K562 (cell line): ENCODE data around the gene CDH12. TPM values are rescaled to one million over a fixed set of nuclear protein-coding genes. Genes with fewer than 3 reads are reported as not detected.

Experiments used
- ATAC-seq: fragments of 200-7000 bp; cut with Tn5 transposase; 3 replicates; pipeline ENCODE4 v1.9.1; 2020; ENCODE audit warnings: moderate library complexity
- BruUV-seq: library from RNA; stranded (reverse); fragments of 400-500 nt; replicated peaks from 2 replicates; lab custom pipeline; 2021; lab: Mats Ljungman, UMichigan
- CTCF ChIA-PET: fragments of 300-600 bp; formaldehyde crosslinking; extraction: SDS; loops from one replicate; lab custom pipeline; 2021; ENCODE audit warnings: low intra/inter-chr PET ratio; lab: Yijun Ruan, JAX
- POLR2A ChIA-PET: fragments of 300-600, 350-650 bp; sonication (Branson Sonifier 250); formaldehyde crosslinking; extraction: SDS; loops from one replicate; lab custom pipeline; 2021; ENCODE audit warnings: antibody characterized with exemption, inconsistent platforms; lab: Yijun Ruan, JAX
- DNase-seq, 4 experiments: peaks; one replicate each; pipeline versions ENCODE4 v3.0.0 to v3.0.0-alpha.2; 2011 to 2018; ENCODE audit warnings: low spot score in 3 of 4, mixed read lengths in 3 of 4; ENCODE audit errors: extremely low read depth in 1 of 4
- FAIRE-seq: peaks from 2 replicates; lab custom pipeline; 2011; peaks lifted over from hg19 to GRCh38; lab: Jason Lieb, UNC
- H2AFZ ChIP-seq: 2 replicates; pipeline ENCODE4 v1.6.0; 2011; ENCODE audit warnings: low read depth, low read length, control low read depth, inconsistent platforms
- H3K27ac ChIP-seq: fragments of 200-600 bp; 3 replicates; pipeline ENCODE4 v1.8.0; 2011; ENCODE audit warnings: low read depth, mild to moderate bottlenecking, control low read depth, inconsistent platforms, low read length, moderate library complexity, mixed read lengths; ENCODE audit errors: extremely low read depth
- H3K27me3 ChIP-seq, 2 experiments: fragments of 300-600 bp in 1 of 2; 2 replicates in 1 of 2; 3 replicates in 1 of 2; pipeline versions ENCODE4 v1.6.0 to v1.8.0; 2011; ENCODE audit warnings: inconsistent platforms in 2 of 2, low read length in 2 of 2, mild to moderate bottlenecking in 1 of 2, mixed read lengths in 1 of 2, moderate library complexity in 1 of 2; ENCODE audit not compliant: control insufficient read depth in 2 of 2, insufficient read depth in 2 of 2
- H3K36me3 ChIP-seq: fragments of 300-600 bp; 3 replicates; pipeline ENCODE4 v1.8.0; 2011; ENCODE audit warnings: mild to moderate bottlenecking, low read length, inconsistent platforms; ENCODE audit not compliant: control insufficient read depth, insufficient read depth
- H3K4me1 ChIP-seq, 2 experiments: fragments of 200-600 bp in 1 of 2; replicated peaks in 1 of 2; 2 replicates in 1 of 2; 3 replicates in 1 of 2; pipeline versions ENCODE4 v1.5.1 to v1.8.0; 2011; ENCODE audit warnings: inconsistent platforms in 2 of 2, low read length in 2 of 2, mild to moderate bottlenecking in 1 of 2, mixed read lengths in 1 of 2, moderate library complexity in 1 of 2; ENCODE audit not compliant: control insufficient read depth in 2 of 2, insufficient read depth in 2 of 2
- H3K4me2 ChIP-seq: 2 replicates; pipeline ENCODE4 v1.6.1; 2011; ENCODE audit warnings: low read length, control low read depth, inconsistent platforms, mixed read lengths; ENCODE audit not compliant: insufficient read depth
- H3K4me3 ChIP-seq: fragments of 200-600 bp; sonication (generic), shearing (Covaris generic); 2 replicates; pipeline ENCODE4 v1.5.1; 2016; ENCODE audit warnings: control low read depth, inconsistent platforms
- H3K79me2 ChIP-seq: fragments of 200-600 bp; 3 replicates; pipeline ENCODE4 v1.8.0; 2011; ENCODE audit warnings: low read length, inconsistent platforms; ENCODE audit not compliant: control insufficient read depth, insufficient read depth
- H3K9ac ChIP-seq, 2 experiments: 2 replicates each; pipeline versions ENCODE4 v1.6.0 to v1.6.1; 2011; ENCODE audit warnings: low read depth in 2 of 2, low read length in 2 of 2, control low read depth in 1 of 2, inconsistent platforms in 1 of 2, mild to moderate bottlenecking in 1 of 2, mixed read lengths in 1 of 2; ENCODE audit not compliant: insufficient read depth in 1 of 2
- H3K9me1 ChIP-seq: one replicate; pipeline ENCODE4 v1.6.0; 2011; ENCODE audit warnings: inconsistent platforms, mild to moderate bottlenecking, low read length, moderate library complexity; ENCODE audit not compliant: control insufficient read depth, insufficient read depth
- H3K9me3 ChIP-seq: replicated peaks from 2 replicates; pipeline ENCODE4 v1.5.1; 2011; ENCODE audit warnings: low read depth, low read length, inconsistent platforms; ENCODE audit not compliant: control insufficient read depth, insufficient read depth
- H4K20me1 ChIP-seq: replicated peaks from 2 replicates; pipeline ENCODE4 v1.6.1; 2011; ENCODE audit warnings: low read length, inconsistent platforms, mixed read lengths; ENCODE audit not compliant: control insufficient read depth, insufficient read depth
- BMI1 ChIP-seq: fragments of 150-350 bp; IDR thresholded peaks from 2 replicates; pipeline ENCODE4 v1.6.1; 2014; ENCODE audit warnings: low read length
- ETV6 ChIP-seq, 3 experiments: fragments of 150-350 bp in 1 of 3; sonication (generic) in 1 of 3; formaldehyde crosslinking in 1 of 3; IDR thresholded peaks; 2 replicates each; pipeline versions ENCODE4 v1.6.1 to v1.8.0; 2014 to 2022; ENCODE audit warnings: borderline replicate concordance in 2 of 3, low read depth in 2 of 3, antibody characterized with exemption in 1 of 3, low read length in 1 of 3, mild to moderate bottlenecking in 1 of 3, missing genetic modification reagents in 1 of 3
- HINFP ChIP-seq: fragments of 450-650 bp; conservative IDR thresholded peaks from 2 replicates; pipeline ENCODE4 v1.6.1; 2016; ENCODE audit warnings: missing genetic modification characterization, low read depth, mild to moderate bottlenecking, control low read depth, missing compliant biosample characterization
- MAFK ChIP-seq: IDR thresholded peaks from 2 replicates; pipeline ENCODE4 v1.6.1; 2011; ENCODE audit warnings: low read length, improper control_type of control experiment
- PRPF4 ChIP-seq: fragments of 200-400 bp; formaldehyde crosslinking; IDR thresholded peaks from one replicate; pipeline ENCODE4 v1.6.1; 2017; ENCODE audit warnings: low read length, low read depth, mild to moderate bottlenecking; ENCODE audit not compliant: insufficient read depth, poor library complexity, severe bottlenecking
- SMARCE1 ChIP-seq: fragments of 450-650 bp; IDR thresholded peaks from 2 replicates; pipeline ENCODE4 v1.7.1; 2016; ENCODE audit warnings: mild to moderate bottlenecking
- SRF ChIP-seq, 2 experiments: fragments of 250-450, 450-650 bp in 1 of 2; sonication (Bioruptor Pico) in 1 of 2; sonication (generic) in 1 of 2; formaldehyde crosslinking; IDR thresholded peaks; 2 replicates each; pipeline versions ENCODE4 v1.5.0 to v1.5.1; 2020 to 2022; ENCODE audit warnings: mild to moderate bottlenecking in 1 of 2, missing genetic modification reagents in 1 of 2
- SRSF1 ChIP-seq: fragments of 200-400 bp; formaldehyde crosslinking; IDR thresholded peaks from 2 replicates; pipeline ENCODE4 v1.6.1; 2017; ENCODE audit warnings: mild to moderate bottlenecking, low read depth, low read length, moderate library complexity
- STAT5B ChIP-seq: fragments of 250-450 bp; sonication (Bioruptor Pico); IDR thresholded peaks from 2 replicates; pipeline ENCODE4 v1.8.0; 2021; ENCODE audit warnings: mild to moderate bottlenecking, inconsistent platforms
- ZC3H4 ChIP-seq: sonication (generic); formaldehyde crosslinking; IDR thresholded peaks from 2 replicates; pipeline ENCODE4 v1.9.0; 2021; ENCODE audit warnings: missing genetic modification reagents, borderline replicate concordance
- ZKSCAN1 ChIP-seq: fragments of 150-350 bp; IDR thresholded peaks from 2 replicates; pipeline ENCODE4 v1.6.1; 2016; ENCODE audit warnings: low read depth, low read length
- ZNF165 ChIP-seq: fragments of 250-450 bp; sonication (Bioruptor Pico); IDR thresholded peaks from 2 replicates; pipeline ENCODE4 v1.4.0; 2020; ENCODE audit warnings: borderline replicate concordance
- ZNF274 ChIP-seq: IDR thresholded peaks from 2 replicates; pipeline ENCODE4 v1.6.1; 2011; ENCODE audit warnings: low read depth, mild to moderate bottlenecking, low read length, moderate library complexity, borderline replicate concordance
- ZNF316 ChIP-seq: fragments of 450-650 bp; IDR thresholded peaks from 2 replicates; pipeline ENCODE4 v1.6.1; 2016
- ZNF395 ChIP-seq: fragments of 200-800 bp; sonication (Bioruptor generic); IDR thresholded peaks from 2 replicates; pipeline ENCODE4 v1.6.1; 2017; ENCODE audit warnings: missing genetic modification characterization, missing compliant biosample characterization
- ZNF717 ChIP-seq: fragments of 250-450 bp; sonication (Bioruptor Pico); IDR thresholded peaks from 2 replicates; pipeline ENCODE4 v1.5.0; 2021
- ZNF766 ChIP-seq: fragments of 200-800 bp; sonication (Bioruptor generic); conservative IDR thresholded peaks from 2 replicates; pipeline ENCODE4 v1.6.1; 2016; ENCODE audit warnings: missing genetic modification characterization, missing compliant biosample characterization
- WGBS: fragments of 100-300 bp; shearing (Covaris generic); methylation state at CpG from one replicate; pipeline ENCODE4 v1.1.6; 2016; ENCODE audit warnings: low coverage, mixed read lengths; ENCODE audit not compliant: insufficient coverage; ENCODE audit errors: missing lambda C conversion rate; 5-methylcytosine and 5-hydroxymethylcytosine counted together
- in situ Hi-C: fragments of 300-500 bp; cut with MboI; formaldehyde crosslinking; loops from 4 replicates; pipeline ENCODE4 v1.15.0; 2018; ENCODE audit warnings: inconsistent platforms, mixed read lengths
- intact Hi-C: fragments of 100-400 bp; cut with micrococcal nuclease; formaldehyde crosslinking; loops from 2 replicates; pipeline ENCODE4 v1.14.2; 2022
- polyA plus RNA-seq, 8 experiments: library from polyadenylated mRNA; depleted of rRNA in 4 of 8; stranded (reverse) in 5 of 8; unstranded in 3 of 8; fragments of >200 nt; fragmentation: Nextera tagmentation in 2 of 8; fragmentation: Illumina TruSeq in 1 of 8; extraction: Ambion mirVana in 2 of 8; extraction: Trizol in 1 of 8; gene quantifications; 2 replicates each; pipeline versions ENCODE4 v1.2.1 to v1.2.3, GENCODE V29; 2011 to 2014; ENCODE audit warnings: inconsistent platforms in 1 of 8, missing spikeins in 1 of 8
- total RNA-seq, 7 experiments: library from RNA; depleted of rRNA in 6 of 7; stranded (reverse); fragments of >200 nt in 6 of 7; fragmentation: Illumina TruSeq in 2 of 7; extraction: Trizol in 2 of 7; gene quantifications; 2 replicates each; pipeline versions ENCODE4 v1.2.1 to v1.2.3, GENCODE V29; 2011 to 2021; ENCODE audit warnings: low replicate concordance in 1 of 7
- TF ChIP-seq, protein P1 (sequence below): fragments of 250-450 bp; sonication (Bioruptor Pico); IDR thresholded peaks from 2 replicates; pipeline ENCODE4 v1.8.0; 2022; ENCODE audit warnings: inconsistent platforms, mild to moderate bottlenecking, moderate library complexity, borderline replicate concordance

The CDH12 gene
- total and polyA plus RNA-seq, 9 of the 15 experiments (the other 6 are each of a cell fraction or from before 2014, with no cell fraction given): 0.03 to 1.7 (median 0.37) TPM

DNA sequence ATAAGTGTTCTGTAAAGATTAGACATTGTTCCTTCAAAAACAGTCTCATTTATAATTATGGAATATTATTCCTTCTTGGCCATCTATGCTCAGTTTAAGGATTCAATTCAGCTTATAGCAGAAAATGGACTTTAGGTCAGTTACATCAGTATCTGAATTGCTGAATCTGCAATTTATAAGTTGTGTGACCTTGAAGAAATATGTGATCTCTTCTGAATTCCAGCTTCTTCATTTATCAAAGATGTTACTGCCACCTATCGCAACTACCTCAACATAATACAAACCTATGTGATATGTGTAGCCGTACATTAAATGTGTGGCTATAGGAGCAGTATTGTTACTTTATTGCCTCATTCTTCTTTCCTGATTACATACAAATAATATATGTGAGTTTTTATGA lies 118.2 kb downstream of the CDH12 start:
- Histone ChIP-seq H3K36me3 (no peaks in the 10 kb centered on the region), H2AFZ (no peak overlapping the region), H3K9ac (no peak overlapping the region), H3K4me2 (no peak overlapping the region), H3K4me3 (no peak overlapping the region), H3K27me3 (no peaks in the 10 kb centered on the region), H4K20me1 (no peaks in the 10 kb centered on the region), H3K27ac (no peak overlapping the region), H3K9me1 (no peaks in the 10 kb centered on the region), H3K79me2 (no peaks in the 10 kb centered on the region), H3K9me3 (no peaks in the 10 kb centered on the region), H3K4me1 (no peaks in the 10 kb centered on the region)
- intact Hi-C loops (loop anchor here (5.0 kb wide), 1 partner anchor 852 kb away; no protein-coding TSS in a partner anchor), in situ Hi-C loops (no loop called here)
- ATAC-seq (no peak), DNase-seq (no peak), FAIRE-seq (no peak)
- 0% methylated on average over 2 of the region's 2 CpGs for WGBS
- CTCF ChIA-PET: no interaction called here
- no TSS peak for BruUV-seq
- POLR2A ChIA-PET: no interaction called here
- TF ChIP-seq SRSF1 (no peak), HINFP (tag) (no peak), MAFK (peak; percentile 76), ZNF274 (no peak), ZNF717 (CRISPR knock-in tag) (no peak), ZNF766 (no peak), BMI1 (no peak), ZKSCAN1 (no peak), ETV6 (IDR thresholded peaks at IDR 0.05; ENCODE audit: borderline replicate concordance in 1 of 2, low read depth in 2 of 2, low read length in 1 of 2) (no peak), ETV6 (CRISPR knock-in tag; IDR thresholded peaks at IDR 0.05; ENCODE audit: borderline replicate concordance) (no peak), ZC3H4 (CRISPR knock-in tag) (no peak), PRPF4 (no peak), SRF (CRISPR knock-in tag; IDR thresholded peaks at IDR 0.05) (no peak), ZNF395 (CRISPR knock-in tag) (no peak), ZNF165 (CRISPR knock-in tag) (no peak), STAT5B (CRISPR knock-in tag) (no peak), ZNF316 (peak; percentile 74), SMARCE1 (no peak)
- TF ChIP-seq, protein P1, sequence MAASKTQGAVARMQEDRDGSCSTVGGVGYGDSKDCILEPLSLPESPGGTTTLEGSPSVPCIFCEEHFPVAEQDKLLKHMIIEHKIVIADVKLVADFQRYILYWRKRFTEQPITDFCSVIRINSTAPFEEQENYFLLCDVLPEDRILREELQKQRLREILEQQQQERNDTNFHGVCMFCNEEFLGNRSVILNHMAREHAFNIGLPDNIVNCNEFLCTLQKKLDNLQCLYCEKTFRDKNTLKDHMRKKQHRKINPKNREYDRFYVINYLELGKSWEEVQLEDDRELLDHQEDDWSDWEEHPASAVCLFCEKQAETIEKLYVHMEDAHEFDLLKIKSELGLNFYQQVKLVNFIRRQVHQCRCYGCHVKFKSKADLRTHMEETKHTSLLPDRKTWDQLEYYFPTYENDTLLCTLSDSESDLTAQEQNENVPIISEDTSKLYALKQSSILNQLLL: no peak
